ENCODE results near the gene ZNF532.

ZNF532 gene

DNA sequence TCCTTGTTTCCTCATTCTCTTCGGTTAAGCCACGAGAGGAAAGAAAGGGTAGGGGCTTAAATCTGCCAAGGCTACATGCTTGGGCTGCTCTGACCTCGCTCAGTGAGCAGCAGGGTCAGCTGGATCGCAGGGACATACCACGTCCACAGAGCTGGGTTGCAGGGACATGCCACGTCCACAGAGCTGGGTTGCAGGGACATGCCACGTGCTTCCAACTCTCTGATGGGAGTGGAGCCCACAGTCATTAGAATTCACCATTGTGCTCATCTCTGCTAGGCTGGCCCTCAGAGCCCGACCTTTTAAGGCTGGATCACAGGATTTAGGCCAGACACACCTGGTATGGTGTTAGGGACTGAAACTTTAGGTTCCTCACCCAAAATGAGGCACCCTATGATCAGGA is 167.6 kb downstream of the ZNF532 start:
- WGBS, result 91% methylated on average over 8 of the region's 8 CpGs
- H3K9ac ChIP-seq (ENCODE audit: low read depth, low read length), result no peak overlapping the region
- H3K9me3 ChIP-seq (ENCODE audit: insufficient read depth, low read depth, low read length), result no peaks in the 10 kb centered on the region
- no peaks in the 10 kb centered on the region for H3K27me3 ChIP-seq (ENCODE audit: insufficient read depth, low read length)
- no peak overlapping the region for H3K27ac ChIP-seq (ENCODE audit: low read depth, low read length)
- no peaks in the 10 kb centered on the region for H3K4me1 ChIP-seq (ENCODE audit: insufficient read depth, low read length)
- H3K36me3 ChIP-seq (ENCODE audit: insufficient read depth, low read length), result no peaks in the 10 kb centered on the region
- no peak overlapping the region for H3K4me3 ChIP-seq (ENCODE audit: low read length)

DNA sequence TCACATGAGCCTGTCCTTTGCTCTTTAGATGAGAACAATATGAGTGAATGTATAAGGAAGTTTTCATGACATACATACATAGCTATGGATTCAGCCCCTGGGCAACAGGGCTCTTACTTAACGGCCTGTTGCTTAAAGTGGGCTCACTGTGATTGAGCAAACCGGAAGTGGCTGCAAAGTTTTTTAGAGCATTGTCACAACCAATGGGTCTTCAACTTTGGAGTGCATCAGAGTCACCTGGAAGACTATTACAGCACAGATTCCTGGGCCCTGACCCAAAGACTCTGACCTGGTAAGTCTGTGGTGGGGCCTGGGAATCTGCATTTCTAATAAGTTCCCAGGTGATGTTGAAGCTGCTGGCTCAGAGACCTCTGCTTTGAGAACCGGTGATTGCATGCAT is 168.7 kb downstream of the ZNF532 start:
- Histone ChIP-seq H3K4me1 (ENCODE audit: insufficient read depth, low read length) (no peaks in the 10 kb centered on the region), H3K4me3 (ENCODE audit: low read length) (no peak overlapping the region), H3K9ac (ENCODE audit: low read depth, low read length) (no peak overlapping the region), H3K27me3 (ENCODE audit: insufficient read depth, low read length) (no peaks in the 10 kb centered on the region), H3K27ac (ENCODE audit: low read depth, low read length) (no peak overlapping the region), H3K9me3 (ENCODE audit: insufficient read depth, low read depth, low read length) (no peaks in the 10 kb centered on the region), H3K36me3 (ENCODE audit: insufficient read depth, low read length) (no peaks in the 10 kb centered on the region)
- 89% methylated on average over 3 of the region's 3 CpGs for WGBS

DNA sequence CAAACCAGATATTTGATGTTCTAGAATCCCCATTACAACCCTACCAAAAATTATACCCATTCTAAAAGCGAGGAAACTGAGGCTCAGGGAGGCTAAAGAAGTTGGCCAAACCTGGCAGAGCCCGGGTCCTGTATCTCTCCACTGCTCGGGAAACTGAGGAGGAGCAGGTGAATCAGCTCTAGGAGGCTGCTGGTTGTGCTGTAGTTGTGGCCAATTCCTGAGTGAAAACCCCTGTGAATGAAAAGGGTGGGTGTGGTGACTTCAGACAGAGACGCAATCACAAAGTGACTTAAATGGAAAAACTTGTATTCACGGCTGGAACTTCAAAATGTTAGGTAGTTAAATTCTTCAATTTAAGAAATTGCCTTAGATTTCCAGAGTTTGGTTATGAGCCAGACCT is 169.3 kb downstream of the ZNF532 start:
- Histone ChIP-seq H3K9me3 (ENCODE audit: insufficient read depth, low read depth, low read length) (no peaks in the 10 kb centered on the region), H3K9ac (ENCODE audit: low read depth, low read length) (no peak overlapping the region), H3K27me3 (ENCODE audit: insufficient read depth, low read length) (no peaks in the 10 kb centered on the region), H3K27ac (ENCODE audit: low read depth, low read length) (no peak overlapping the region), H3K4me1 (ENCODE audit: insufficient read depth, low read length) (no peaks in the 10 kb centered on the region), H3K36me3 (ENCODE audit: insufficient read depth, low read length) (no peaks in the 10 kb centered on the region), H3K4me3 (ENCODE audit: low read length) (no peak overlapping the region)
- WGBS, result 92% methylated on average over 5 of the region's 5 CpGs

- Histone ChIP-seq H3K9ac (ENCODE audit: low read depth, low read length) (no peak overlapping the region), H3K9me3 (ENCODE audit: insufficient read depth, low read depth, low read length) (no peaks in the 10 kb centered on the region), H3K27me3 (ENCODE audit: insufficient read depth, low read length) (no peaks in the 10 kb centered on the region), H3K36me3 (ENCODE audit: insufficient read depth, low read length) (no peaks in the 10 kb centered on the region), H3K4me1 (ENCODE audit: insufficient read depth, low read length) (no peaks in the 10 kb centered on the region), H3K27ac (ENCODE audit: low read depth, low read length) (no peak overlapping the region), H3K4me3 (ENCODE audit: low read length) (no peak overlapping the region)
- whole genome bisulfite sequencing, result 95% methylated on average over 8 of the region's 8 CpGs
These were observed 170.9 kb downstream of the ZNF532 start for GRCh38 chr18:59035591-59035990.
